ENCODE measurements around the gene UBE3D.

The UBE3D gene

DNA sequence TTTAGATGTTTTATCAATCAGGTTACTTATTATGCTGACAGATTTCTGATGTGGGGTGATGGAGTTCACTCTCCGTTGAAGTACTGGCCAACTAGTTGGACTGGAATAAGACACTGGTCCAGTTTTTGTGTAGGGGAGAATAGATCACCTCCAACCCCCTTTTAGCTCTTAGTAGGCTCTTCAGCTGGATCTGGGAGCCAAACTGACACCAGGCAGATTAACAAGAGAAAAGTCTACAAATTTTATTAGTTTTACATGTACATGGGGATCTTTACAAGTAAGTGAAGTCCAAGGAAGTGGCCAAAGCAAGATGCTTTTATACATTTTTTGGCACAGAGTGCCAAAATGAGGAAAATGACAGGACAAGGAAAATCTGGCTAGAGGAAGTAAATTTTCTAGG is 107.1 kb downstream of the UBE3D start:
- TF ChIP-seq TOX (CRISPR knock-in tag; IDR thresholded peaks at IDR 0.05; ENCODE audit: borderline replicate concordance): no peak
- ATAC-seq: no peak

DNA sequence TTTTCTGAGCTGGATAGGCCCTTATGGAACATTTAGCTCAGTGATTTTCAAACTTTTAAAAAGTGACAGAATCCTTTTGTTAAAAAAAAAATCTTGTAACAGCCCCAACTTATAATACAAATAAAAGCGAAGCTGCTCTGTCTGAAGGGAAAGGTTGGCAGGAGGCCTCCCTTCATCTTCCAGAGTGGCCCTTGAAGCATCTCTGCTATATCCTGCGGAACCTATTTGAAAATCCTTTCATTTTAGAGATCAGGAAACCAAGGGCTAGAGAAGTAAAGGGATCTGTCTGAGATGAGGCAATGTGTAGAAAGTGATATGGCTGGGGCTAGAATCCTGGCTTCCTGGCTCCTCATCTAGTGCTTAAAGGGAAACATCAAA is 107.8 kb downstream of the UBE3D start:
- TF ChIP-seq OSR1 (CRISPR knock-in tag; IDR thresholded peaks at IDR 0.05) (no peak), PPARA (CRISPR knock-in tag; IDR thresholded peaks at IDR 0.05; ENCODE audit: borderline replicate concordance) (no peak), ZNF8 (CRISPR knock-in tag; IDR thresholded peaks at IDR 0.05) (no peak), ESRRG (CRISPR knock-in tag; IDR thresholded peaks at IDR 0.05) (no peak), CSDC2 (CRISPR knock-in tag; IDR thresholded peaks at IDR 0.05) (no peak), GLIS3 (CRISPR knock-in tag; IDR thresholded peaks at IDR 0.05) (no peak), RARB (CRISPR knock-in tag; IDR thresholded peaks at IDR 0.05) (no peak), TCF4 (CRISPR knock-in tag; IDR thresholded peaks at IDR 0.05; ENCODE audit: borderline replicate concordance) (no peak), PATZ1 (CRISPR knock-in tag; IDR thresholded peaks at IDR 0.05; ENCODE audit: borderline replicate concordance) (no peak), ARNTL (CRISPR knock-in tag; IDR thresholded peaks at IDR 0.05; ENCODE audit: borderline replicate concordance, low read depth) (no peak), ZNF565 (CRISPR knock-in tag; conservative IDR thresholded peaks at IDR 0.05; ENCODE audit: low read depth) (no peak), BACH2 (CRISPR knock-in tag; IDR thresholded peaks at IDR 0.05; ENCODE audit: borderline replicate concordance) (no peak)
- TF ChIP-seq, protein P1, sequence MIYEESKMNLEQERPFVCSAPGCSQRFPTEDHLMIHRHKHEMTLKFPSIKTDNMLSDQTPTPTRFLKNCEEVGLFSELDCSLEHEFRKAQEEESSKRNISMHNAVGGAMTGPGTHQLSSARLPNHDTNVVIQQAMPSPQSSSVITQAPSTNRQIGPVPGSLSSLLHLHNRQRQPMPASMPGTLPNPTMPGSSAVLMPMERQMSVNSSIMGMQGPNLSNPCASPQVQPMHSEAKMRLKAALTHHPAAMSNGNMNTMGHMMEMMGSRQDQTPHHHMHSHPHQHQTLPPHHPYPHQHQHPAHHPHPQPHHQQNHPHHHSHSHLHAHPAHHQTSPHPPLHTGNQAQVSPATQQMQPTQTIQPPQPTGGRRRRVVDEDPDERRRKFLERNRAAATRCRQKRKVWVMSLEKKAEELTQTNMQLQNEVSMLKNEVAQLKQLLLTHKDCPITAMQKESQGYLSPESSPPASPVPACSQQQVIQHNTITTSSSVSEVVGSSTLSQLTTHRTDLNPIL (CRISPR knock-in tag; IDR thresholded peaks at IDR 0.05; ENCODE audit: low read depth): no peak
- TF ChIP-seq, protein P2, sequence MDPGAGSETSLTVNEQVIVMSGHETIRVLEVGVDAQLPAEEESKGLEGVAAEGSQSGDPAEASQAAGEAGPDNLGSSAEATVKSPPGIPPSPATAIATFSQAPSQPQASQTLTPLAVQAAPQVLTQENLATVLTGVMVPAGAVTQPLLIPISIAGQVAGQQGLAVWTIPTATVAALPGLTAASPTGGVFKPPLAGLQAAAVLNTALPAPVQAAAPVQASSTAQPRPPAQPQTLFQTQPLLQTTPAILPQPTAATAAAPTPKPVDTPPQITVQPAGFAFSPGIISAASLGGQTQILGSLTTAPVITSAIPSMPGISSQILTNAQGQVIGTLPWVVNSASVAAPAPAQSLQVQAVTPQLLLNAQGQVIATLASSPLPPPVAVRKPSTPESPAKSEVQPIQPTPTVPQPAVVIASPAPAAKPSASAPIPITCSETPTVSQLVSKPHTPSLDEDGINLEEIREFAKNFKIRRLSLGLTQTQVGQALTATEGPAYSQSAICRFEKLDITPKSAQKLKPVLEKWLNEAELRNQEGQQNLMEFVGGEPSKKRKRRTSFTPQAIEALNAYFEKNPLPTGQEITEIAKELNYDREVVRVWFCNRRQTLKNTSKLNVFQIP (CRISPR knock-in tag; IDR thresholded peaks at IDR 0.05; ENCODE audit: borderline replicate concordance, low read depth): no peak
- no peak for ATAC-seq

- TF ChIP-seq SNAI2 (CRISPR knock-in tag; IDR thresholded peaks at IDR 0.05): no peak
- TF ChIP-seq ZFP30 (CRISPR knock-in tag; IDR thresholded peaks at IDR 0.05): no peak
- TF ChIP-seq PATZ1 (CRISPR knock-in tag; IDR thresholded peaks at IDR 0.05; ENCODE audit: borderline replicate concordance): no peak
- no peak for TF ChIP-seq ARNTL (CRISPR knock-in tag; IDR thresholded peaks at IDR 0.05; ENCODE audit: borderline replicate concordance, low read depth)
- no peak for TF ChIP-seq TOX (CRISPR knock-in tag; IDR thresholded peaks at IDR 0.05; ENCODE audit: borderline replicate concordance)
- no peak for TF ChIP-seq ISL1 (CRISPR knock-in tag; IDR thresholded peaks at IDR 0.05)
- no peak for TF ChIP-seq OSR1 (CRISPR knock-in tag; IDR thresholded peaks at IDR 0.05)
- TF ChIP-seq ESRRG (CRISPR knock-in tag; IDR thresholded peaks at IDR 0.05): no peak
- no peak for TF ChIP-seq ZC3H10 (CRISPR knock-in tag; IDR thresholded peaks at IDR 0.05)
- no peak for TF ChIP-seq CSDC2 (CRISPR knock-in tag; IDR thresholded peaks at IDR 0.05)
- TF ChIP-seq ZFP3 (CRISPR knock-in tag; IDR thresholded peaks at IDR 0.05): no peak
- TF ChIP-seq, protein P1 (CRISPR knock-in tag; IDR thresholded peaks at IDR 0.05; ENCODE audit: low read depth): no peak
- no peak for TF ChIP-seq ZNF8 (CRISPR knock-in tag; IDR thresholded peaks at IDR 0.05)
- no peak for TF ChIP-seq ZNF70 (CRISPR knock-in tag; IDR thresholded peaks at IDR 0.05)
- no peak for TF ChIP-seq ZNF565 (CRISPR knock-in tag; conservative IDR thresholded peaks at IDR 0.05; ENCODE audit: low read depth)
- no peak for TF ChIP-seq GLIS3 (CRISPR knock-in tag; IDR thresholded peaks at IDR 0.05)
- TF ChIP-seq TCF4 (CRISPR knock-in tag; IDR thresholded peaks at IDR 0.05; ENCODE audit: borderline replicate concordance): no peak
- TF ChIP-seq, protein P3, sequence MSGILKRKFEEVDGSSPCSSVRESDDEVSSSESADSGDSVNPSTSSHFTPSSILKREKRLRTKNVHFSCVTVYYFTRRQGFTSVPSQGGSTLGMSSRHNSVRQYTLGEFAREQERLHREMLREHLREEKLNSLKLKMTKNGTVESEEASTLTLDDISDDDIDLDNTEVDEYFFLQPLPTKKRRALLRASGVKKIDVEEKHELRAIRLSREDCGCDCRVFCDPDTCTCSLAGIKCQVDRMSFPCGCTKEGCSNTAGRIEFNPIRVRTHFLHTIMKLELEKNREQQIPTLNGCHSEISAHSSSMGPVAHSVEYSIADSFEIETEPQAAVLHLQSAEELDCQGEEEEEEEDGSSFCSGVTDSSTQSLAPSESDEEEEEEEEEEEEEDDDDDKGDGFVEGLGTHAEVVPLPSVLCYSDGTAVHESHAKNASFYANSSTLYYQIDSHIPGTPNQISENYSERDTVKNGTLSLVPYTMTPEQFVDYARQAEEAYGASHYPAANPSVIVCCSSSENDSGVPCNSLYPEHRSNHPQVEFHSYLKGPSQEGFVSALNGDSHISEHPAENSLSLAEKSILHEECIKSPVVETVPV (CRISPR knock-in tag; IDR thresholded peaks at IDR 0.05): no peak
- no peak for TF ChIP-seq PPARA (CRISPR knock-in tag; IDR thresholded peaks at IDR 0.05; ENCODE audit: borderline replicate concordance)
These were observed 108.3 kb downstream of the UBE3D start for GRCh38 chr6:82957171-82957867.

More at GRCh38 chr6:82957171-82957867, 108.3 kb downstream of the UBE3D start:
- ATAC-seq: peak; percentile 65

Measured in SK-N-SH treated with all-trans-retinoic acid at 6 μM for 48 hours (cell line).